Inflammatory macrophage treated with lipopolysaccharide for 4 hours (primary cell): ENCODE data around the gene TGDS.
"Not testable (repeated sequence)": the region's sequence is repeated elsewhere in the genome, so short reads cannot be mapped to it uniquely, and the experiment has no call there.

Experiments used
- DNase-seq: peaks from one replicate; pipeline ENCODE4 v3.0.0-alpha.2; 2020

Gene TGDS

DNA sequence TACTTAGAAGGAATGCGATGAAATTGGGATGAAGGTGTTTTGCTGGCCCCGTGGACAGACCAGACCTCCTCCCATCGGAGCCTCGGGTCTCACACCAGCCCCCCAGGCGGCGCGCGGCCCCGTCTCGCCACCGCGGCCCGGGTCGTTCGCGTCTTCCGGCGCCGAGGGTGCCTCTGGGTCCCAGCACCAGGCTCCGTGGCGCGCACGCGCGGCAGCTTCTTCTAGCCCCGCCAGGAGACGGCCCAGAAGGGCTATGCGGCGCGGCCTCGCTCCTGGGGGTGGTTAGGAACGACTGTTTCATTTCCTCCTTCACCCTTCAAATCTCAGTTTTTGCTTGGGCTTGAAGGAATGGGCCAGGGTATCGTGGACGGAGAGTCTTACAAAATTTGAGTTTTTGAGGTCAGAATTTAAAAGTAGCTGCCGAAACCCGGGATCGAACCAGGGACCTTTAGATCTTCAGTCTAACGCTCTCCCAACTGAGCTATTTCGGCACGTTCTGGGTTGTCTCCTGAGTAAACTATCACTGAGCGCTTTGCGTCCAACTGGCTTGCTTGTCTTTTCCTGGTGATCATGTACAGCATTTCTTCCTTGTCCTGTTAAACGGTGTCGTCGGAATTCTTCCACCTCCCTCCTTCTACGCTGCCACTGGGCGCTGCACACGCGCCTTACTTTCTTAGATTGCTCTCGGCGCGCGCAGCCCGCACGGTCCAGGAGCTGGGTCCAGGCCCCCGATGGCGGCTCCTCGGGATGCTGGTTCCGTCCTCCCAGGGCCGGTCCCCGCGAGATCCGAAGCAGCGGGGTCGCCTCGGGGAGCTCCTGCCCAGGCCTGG is 46.5 kb downstream of the TGDS start:
- DNase-seq, result peak; percentile 95

DNA sequence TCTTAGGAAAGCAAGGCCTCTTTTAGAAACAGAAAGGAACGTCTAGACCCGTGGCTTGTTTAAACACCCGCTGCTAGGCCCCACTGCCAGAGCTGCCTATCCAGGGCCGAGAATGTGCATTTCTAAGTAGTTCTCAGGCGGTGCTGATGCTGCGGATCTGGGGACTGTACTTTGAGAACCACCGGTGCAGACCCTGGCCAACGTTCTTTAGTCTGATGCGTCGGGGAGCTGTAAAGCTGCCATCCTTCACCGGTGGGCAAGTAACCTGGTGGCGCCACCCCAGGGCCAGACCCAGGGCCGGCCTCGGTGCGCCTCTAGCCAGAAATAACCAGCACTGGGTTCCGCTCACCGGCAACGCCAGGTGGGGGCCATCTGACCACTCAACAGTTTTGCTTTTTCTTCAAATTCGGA is 47.1 kb downstream of the TGDS start:
- DNase-seq, result peak; percentile 50

- DNase-seq, result no peak
These were observed 47.6 kb downstream of the TGDS start for GRCh38 chr13:94548382-94548781.

DNA sequence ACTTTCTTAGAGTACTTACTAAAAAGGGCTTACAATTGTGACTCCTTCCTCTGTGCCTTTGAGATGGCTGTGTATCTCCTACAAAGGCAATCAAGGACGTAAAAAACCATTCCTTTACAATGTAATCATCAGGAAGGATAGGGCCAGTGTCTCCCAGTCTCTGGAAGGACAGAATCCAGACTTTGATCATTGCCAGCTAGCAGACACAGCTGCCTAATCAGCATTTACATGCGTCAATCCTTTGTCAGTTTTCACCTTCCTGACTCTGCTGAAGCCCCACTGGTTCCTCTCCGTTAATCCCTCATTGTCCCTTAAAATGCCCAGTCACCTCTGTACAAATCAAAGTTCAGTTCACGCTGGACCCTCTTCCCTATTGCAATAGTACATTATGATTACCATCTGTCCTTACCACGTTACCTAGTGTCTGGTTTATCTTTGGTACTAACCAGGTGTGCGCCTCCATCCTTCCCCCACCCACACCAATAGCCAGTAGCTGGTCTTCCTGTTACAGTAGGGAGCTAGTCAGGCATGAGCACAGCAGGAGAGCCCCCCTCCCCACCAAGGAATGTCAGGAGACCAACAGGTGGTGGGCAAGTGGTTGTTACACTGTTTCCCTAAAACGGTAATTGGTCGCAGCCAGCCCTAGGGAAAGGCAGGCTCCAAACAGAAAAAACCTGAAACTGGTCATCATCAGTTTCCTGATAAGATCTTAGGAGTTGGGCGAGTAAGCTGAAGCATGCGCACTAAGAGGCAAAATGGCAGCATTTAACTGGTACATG is 49.7 kb downstream of the TGDS start:
- DNase-seq, result no peak

DNA sequence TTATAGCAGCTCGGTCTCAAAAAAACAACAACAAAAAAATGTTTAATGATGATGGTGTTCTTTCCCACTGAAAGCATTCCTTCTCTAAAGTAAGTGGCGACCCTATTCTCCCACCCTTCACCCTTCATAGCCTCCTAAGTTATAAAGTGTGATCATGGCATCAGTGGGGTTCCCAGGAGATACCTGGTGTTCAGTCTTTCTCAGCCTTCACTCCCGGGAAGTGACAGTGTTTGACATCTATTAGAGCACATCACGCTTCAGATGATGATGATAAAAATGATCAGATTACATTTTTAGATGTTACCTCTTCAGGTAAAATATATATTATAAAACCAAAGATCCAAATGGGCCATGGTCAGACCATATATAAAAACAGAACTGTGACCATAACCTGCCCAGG is 51.0 kb downstream of the TGDS start:
- no peak for DNase-seq

- DNase-seq, result no peak
These were observed 53.0 kb downstream of the TGDS start for GRCh38 chr13:94542917-94543316.

DNA sequence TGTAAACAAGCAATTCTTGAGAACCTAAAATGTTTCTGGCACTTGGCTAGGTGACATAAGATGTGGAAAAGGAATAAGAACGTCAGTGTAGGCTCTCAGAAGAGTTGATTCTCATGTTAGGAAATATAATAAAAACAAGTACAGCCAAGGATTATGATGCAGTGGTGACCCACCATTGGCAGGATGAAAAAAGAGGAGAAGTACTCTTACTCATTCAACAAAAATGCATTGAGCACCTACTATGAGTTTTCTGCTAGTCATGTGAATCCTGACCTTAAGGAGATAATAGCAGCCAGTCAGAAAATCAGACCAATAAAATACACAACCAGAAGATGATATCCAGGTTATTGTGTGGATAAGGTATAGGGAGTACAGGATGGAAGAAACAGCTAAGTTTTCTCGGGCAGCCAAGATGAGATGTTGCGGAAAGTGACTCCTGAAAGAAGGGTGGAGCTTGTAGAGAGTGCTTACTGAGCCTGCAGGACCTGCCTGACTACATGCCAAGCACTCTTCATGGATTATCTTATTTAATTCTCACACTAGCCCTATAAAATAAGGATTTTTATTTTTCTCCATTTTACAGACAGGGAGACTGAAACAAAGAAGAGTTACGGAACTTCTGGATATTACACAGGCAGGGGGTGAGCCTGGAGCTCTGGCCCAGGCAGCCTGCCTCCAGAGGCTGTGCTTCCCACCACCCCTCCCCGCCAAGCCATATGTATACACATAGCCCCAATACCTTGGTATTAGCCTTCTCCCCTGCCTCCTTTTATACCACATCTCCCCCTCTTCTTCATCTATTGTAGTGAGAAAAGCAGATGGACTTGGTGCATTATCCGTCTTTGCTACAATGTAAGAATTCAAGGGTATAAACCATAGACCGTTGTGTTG is 58.0 kb downstream of the TGDS start:
- no peak for DNase-seq

- no peak for DNase-seq
These were observed 60.2 kb downstream of the TGDS start for GRCh38 chr13:94535775-94536174.

- no peak for DNase-seq
These were observed 60.7 kb downstream of the TGDS start for GRCh38 chr13:94535231-94535630.

DNA sequence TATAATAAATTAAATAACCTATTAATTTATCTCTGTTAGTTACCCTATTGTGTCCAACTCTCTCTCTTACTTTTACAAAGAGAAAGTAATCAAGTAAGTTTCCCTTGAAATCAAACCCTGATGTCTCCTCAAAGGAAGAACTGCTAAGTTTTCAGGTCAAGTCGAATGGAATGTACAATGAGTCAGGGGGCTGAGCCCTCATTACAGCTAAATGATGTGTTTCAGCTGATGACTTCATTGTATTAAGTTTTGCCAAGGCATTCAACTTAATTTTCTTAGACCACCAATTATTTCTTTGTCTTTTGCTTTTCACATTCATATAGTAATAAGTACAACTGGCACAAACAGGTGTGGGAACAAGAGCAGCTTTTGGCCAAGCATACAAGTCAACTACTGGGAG is 61.8 kb downstream of the TGDS start:
- DNase-seq, result no peak

- DNase-seq, result not testable (repeated sequence)
These were observed 63.7 kb downstream of the TGDS start for GRCh38 chr13:94532278-94532677.

GRCh38 chr13:94526956-94527355 is 69.0 kb downstream of the TGDS start:
- DNase-seq, result not testable (repeated sequence)

GRCh38 chr13:94525781-94526180 is 70.2 kb downstream of the TGDS start:
- no peak for DNase-seq

- no peak for DNase-seq
These were observed 71.5 kb downstream of the TGDS start for GRCh38 chr13:94524407-94524806.
